Measurements from ENCODE around the gene AMY2B. TPM values are rescaled to one million over a fixed set of nuclear protein-coding genes. Genes with fewer than 3 reads are reported as not detected.

Gene AMY2B
- total and polyA plus RNA-seq, 2 of the 13 experiments (the other 11 are each of a cell fraction or from before 2014, with no cell fraction given): 1.3 to 1.9 TPM

GRCh38 chr1:103547840-103548239 lies 23.5 kb upstream of the AMY2B start:
- H4K20me1 ChIP-seq (ENCODE audit: insufficient read depth, low read length): no peaks in the 10 kb centered on the region
- peaks cover 5 to 43% of the 10 kb centered on the region in 2 experiments for H3K36me3 ChIP-seq (replicated peaks in 1 of 2; ENCODE audit: control insufficient read depth in 1 of 2, insufficient read depth in 2 of 2, low read length in 2 of 2)
- WGBS (ENCODE audit: low lambda C conversion rate): 100% methylated on average over 3 of the region's 3 CpGs
- BruUV-seq (replicated peaks): no TSS peak
- intact Hi-C loops (cut with micrococcal nuclease; ENCODE audit: unreplicated experiment) (no loop called here), in situ Hi-C loops (cut with HindIII; ENCODE audit: extremely low pct_ligation_motif_present, low pct_unique_long_range_greater_than_20kb) (no loop called here)
- FAIRE-seq: no peak
- no peaks in the 10 kb centered on the region for H3K27me3 ChIP-seq (ENCODE audit: control insufficient read depth in 1 of 2, insufficient read depth in 2 of 2, low read length in 2 of 2)
- CTCF ChIA-PET (ENCODE audit: low intra/inter-chr PET ratio, low total read pairs): no interaction called here
- H3K9ac ChIP-seq (ENCODE audit: insufficient read depth, low read depth, low read length): no peak overlapping the region
- no peak for ATAC-seq
- H3K4me2 ChIP-seq (ENCODE audit: low read depth, low read length): no peak overlapping the region
- no peaks in the 10 kb centered on the region for H3K79me2 ChIP-seq (ENCODE audit: insufficient read depth, low read length)
- H3K4me3 ChIP-seq (replicated peaks in 1 of 3; ENCODE audit: insufficient read depth in 1 of 3, low read depth in 2 of 3, low read length in 3 of 3): no peak overlapping the region
- TF ChIP-seq IRX3 (CRISPR knock-in tag; IDR thresholded peaks at IDR 0.05; ENCODE audit: borderline replicate concordance, low read depth): no peak
- TF ChIP-seq ZUFSP (CRISPR knock-in tag; IDR thresholded peaks at IDR 0.05; ENCODE audit: borderline replicate concordance): no peak
- TF ChIP-seq, protein P1, sequence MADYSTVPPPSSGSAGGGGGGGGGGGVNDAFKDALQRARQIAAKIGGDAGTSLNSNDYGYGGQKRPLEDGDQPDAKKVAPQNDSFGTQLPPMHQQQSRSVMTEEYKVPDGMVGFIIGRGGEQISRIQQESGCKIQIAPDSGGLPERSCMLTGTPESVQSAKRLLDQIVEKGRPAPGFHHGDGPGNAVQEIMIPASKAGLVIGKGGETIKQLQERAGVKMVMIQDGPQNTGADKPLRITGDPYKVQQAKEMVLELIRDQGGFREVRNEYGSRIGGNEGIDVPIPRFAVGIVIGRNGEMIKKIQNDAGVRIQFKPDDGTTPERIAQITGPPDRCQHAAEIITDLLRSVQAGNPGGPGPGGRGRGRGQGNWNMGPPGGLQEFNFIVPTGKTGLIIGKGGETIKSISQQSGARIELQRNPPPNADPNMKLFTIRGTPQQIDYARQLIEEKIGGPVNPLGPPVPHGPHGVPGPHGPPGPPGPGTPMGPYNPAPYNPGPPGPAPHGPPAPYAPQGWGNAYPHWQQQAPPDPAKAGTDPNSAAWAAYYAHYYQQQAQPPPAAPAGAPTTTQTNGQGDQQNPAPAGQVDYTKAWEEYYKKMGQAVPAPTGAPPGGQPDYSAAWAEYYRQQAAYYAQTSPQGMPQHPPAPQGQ (CRISPR knock-in tag; IDR thresholded peaks at IDR 0.05; ENCODE audit: borderline replicate concordance): no peak
- TF ChIP-seq, protein P2, sequence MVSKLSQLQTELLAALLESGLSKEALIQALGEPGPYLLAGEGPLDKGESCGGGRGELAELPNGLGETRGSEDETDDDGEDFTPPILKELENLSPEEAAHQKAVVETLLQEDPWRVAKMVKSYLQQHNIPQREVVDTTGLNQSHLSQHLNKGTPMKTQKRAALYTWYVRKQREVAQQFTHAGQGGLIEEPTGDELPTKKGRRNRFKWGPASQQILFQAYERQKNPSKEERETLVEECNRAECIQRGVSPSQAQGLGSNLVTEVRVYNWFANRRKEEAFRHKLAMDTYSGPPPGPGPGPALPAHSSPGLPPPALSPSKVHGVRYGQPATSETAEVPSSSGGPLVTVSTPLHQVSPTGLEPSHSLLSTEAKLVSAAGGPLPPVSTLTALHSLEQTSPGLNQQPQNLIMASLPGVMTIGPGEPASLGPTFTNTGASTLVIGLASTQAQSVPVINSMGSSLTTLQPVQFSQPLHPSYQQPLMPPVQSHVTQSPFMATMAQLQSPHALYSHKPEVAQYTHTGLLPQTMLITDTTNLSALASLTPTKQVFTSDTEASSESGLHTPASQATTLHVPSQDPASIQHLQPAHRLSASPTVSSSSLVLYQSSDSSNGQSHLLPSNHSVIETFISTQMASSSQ (IDR thresholded peaks at IDR 0.05; ENCODE audit: low read depth): no peak
- TF ChIP-seq, protein P2 (CRISPR knock-in tag; IDR thresholded peaks at IDR 0.05; ENCODE audit: borderline replicate concordance): no peak
- no peak for TF ChIP-seq ZNF354B (CRISPR knock-in tag; IDR thresholded peaks at IDR 0.05)
- TF ChIP-seq TEAD3 (CRISPR knock-in tag; optimal IDR thresholded peaks at IDR 0.05; ENCODE audit: borderline replicate concordance): no peak
- TF ChIP-seq TBL1XR1 (IDR thresholded peaks at IDR 0.05; ENCODE audit: borderline replicate concordance, low read length, partially characterized antibody): no peak
- no peak for TF ChIP-seq ZBTB44 (CRISPR knock-in tag; IDR thresholded peaks at IDR 0.05)
- no peak for TF ChIP-seq ZNF552 (CRISPR knock-in tag; IDR thresholded peaks at IDR 0.05; ENCODE audit: borderline replicate concordance)
- no peak for TF ChIP-seq FOXM1 (CRISPR knock-in tag; IDR thresholded peaks at IDR 0.05)
- no peak for TF ChIP-seq ZNF468 (CRISPR knock-in tag; IDR thresholded peaks at IDR 0.05)
- POLR2A ChIA-PET: no interaction called here
- H2AFZ ChIP-seq (ENCODE audit: low read length): no peak overlapping the region
- H3K4me1 ChIP-seq (ENCODE audit: insufficient read depth, low read length): no peaks in the 10 kb centered on the region
- no peaks in the 10 kb centered on the region for H3K9me3 ChIP-seq (ENCODE audit: low read length)
- no peak for DNase-seq (ENCODE audit: low spot score)
- no peak overlapping the region for H3K27ac ChIP-seq (ENCODE audit: extremely low read length, insufficient read depth, low read length)

All from HepG2 (cell line).